GM12891 (cell line): ENCODE measurements around the gene FKBP10. TPM values are rescaled to one million over a fixed set of nuclear protein-coding genes. Genes with fewer than 3 reads are reported as not detected.

Experiments
- DNase-seq: peaks from one replicate; pipeline ENCODE4 v3.0.0; 2011; ENCODE audit warnings: low spot score; ENCODE audit not compliant: insufficient read length
- FAIRE-seq: peaks from 2 replicates; lab custom pipeline; 2011; peaks lifted over from hg19 to GRCh38; lab: Jason Lieb, UNC
- PAX5 ChIP-seq: IDR thresholded peaks from 2 replicates; pipeline ENCODE4 v1.6.1; 2011; ENCODE audit warnings: low read length, moderate library complexity, mild to moderate bottlenecking; ENCODE audit not compliant: insufficient read depth, severe bottlenecking
- POLR2A ChIP-seq: IDR thresholded peaks from 2 replicates; pipeline ENCODE4 v1.6.1; 2011; ENCODE audit warnings: low read depth, low read length, control low read depth
- POLR2AphosphoS5 ChIP-seq: IDR thresholded peaks from 2 replicates; pipeline ENCODE4 v1.6.1; 2011; ENCODE audit warnings: low read depth, low read length, control low read depth
- POU2F2 ChIP-seq: IDR thresholded peaks from 2 replicates; pipeline ENCODE4 v1.6.1; 2011; ENCODE audit warnings: low read depth, mild to moderate bottlenecking, control low read depth, low read length, moderate library complexity
- SPI1 ChIP-seq: IDR thresholded peaks from 2 replicates; pipeline ENCODE4 v1.6.1; 2011; ENCODE audit warnings: low read depth, low read length, control low read depth
- TAF1 ChIP-seq: IDR thresholded peaks from 2 replicates; pipeline ENCODE4 v1.6.1; 2011; ENCODE audit warnings: low read depth, low read length, control low read depth
- polyA plus RNA-seq: library from polyadenylated mRNA; unstranded; fragments of >200 nt; gene quantifications from one replicate; pipeline ENCODE4 v1.2.1, GENCODE V29; 2012; ENCODE audit warnings: low read depth, missing spikeins, inconsistent platforms; ENCODE audit not compliant: missing spikeins

The FKBP10 gene
- 1.1 TPM for polyA plus RNA-seq

GRCh38 chr17:41812381-41813151, at the start of gene FKBP10:
TSS of gene FKBP10 (plus strand) at chr17:41813004. CDS start at chr17:41813035, 31 bp downstream.
- TF ChIP-seq SPI1: no peak
- no peak for TF ChIP-seq POLR2A
- TF ChIP-seq TAF1: no peak
- no peak for TF ChIP-seq POU2F2
- TF ChIP-seq PAX5: no peak
- TF ChIP-seq POLR2AphosphoS5: no peak
- DNase-seq (peak; percentile 59), FAIRE-seq (no peak)

GRCh38 chr17:41763327-41763726, 49.5 kb upstream of the FKBP10 start:
- FAIRE-seq (no peak), DNase-seq (no peak)
- TF ChIP-seq PAX5: no peak
- no peak for TF ChIP-seq SPI1
- no peak for TF ChIP-seq TAF1
- TF ChIP-seq POLR2AphosphoS5: no peak
- TF ChIP-seq POLR2A: no peak
- TF ChIP-seq POU2F2: no peak

- FAIRE-seq (no peak), DNase-seq (no peak)
- TF ChIP-seq POLR2A: no peak
- no peak for TF ChIP-seq PAX5
- no peak for TF ChIP-seq TAF1
- no peak for TF ChIP-seq POU2F2
- no peak for TF ChIP-seq SPI1
- TF ChIP-seq POLR2AphosphoS5: no peak
Observed at GRCh38 chr17:41766135-41766534, 46.7 kb upstream of the FKBP10 start.

- no peak for FAIRE-seq
- TF ChIP-seq SPI1 (no peak), POLR2AphosphoS5 (no peak), TAF1 (no peak), PAX5 (no peak), POLR2A (no peak), POU2F2 (no peak)
- no peak for DNase-seq
Observed at GRCh38 chr17:41767324-41768042, 45.3 kb upstream of the FKBP10 start.

GRCh38 chr17:41768682-41769288, 44.0 kb upstream of the FKBP10 start:
- TF ChIP-seq TAF1 (no peak), POU2F2 (no peak), POLR2A (no peak), SPI1 (no peak), PAX5 (no peak), POLR2AphosphoS5 (no peak)
- DNase-seq (no peak), FAIRE-seq (no peak)

GRCh38 chr17:41769346-41769862, 43.4 kb upstream of the FKBP10 start:
- no peak for DNase-seq
- TF ChIP-seq POU2F2 (no peak), PAX5 (no peak), POLR2AphosphoS5 (no peak), SPI1 (no peak), POLR2A (no peak)
- FAIRE-seq: no peak

GRCh38 chr17:41769985-41770384, 42.8 kb upstream of the FKBP10 start:
- FAIRE-seq (no peak), DNase-seq (no peak)

GRCh38 chr17:41771389-41772206, 41.2 kb upstream of the FKBP10 start:
- DNase-seq (no peak), FAIRE-seq (no peak)

More at GRCh38 chr17:41769985-41770384, 42.8 kb upstream of the FKBP10 start:
- TF ChIP-seq POLR2A: no peak
- TF ChIP-seq POU2F2: no peak
- TF ChIP-seq POLR2AphosphoS5: no peak
- no peak for TF ChIP-seq TAF1
- no peak for TF ChIP-seq PAX5
- no peak for TF ChIP-seq SPI1

More at GRCh38 chr17:41771389-41772206, 41.2 kb upstream of the FKBP10 start:
- TF ChIP-seq POU2F2 (no peak), PAX5 (no peak), TAF1 (no peak), SPI1 (no peak; the same call in 1 of the 2 replicates), POLR2AphosphoS5 (no peak), POLR2A (no peak)
